Activated naive CD4-positive, alpha-beta T cell treated with anti-CD3 and anti-CD28 coated beads for 36 hours (primary cell): ENCODE data around the gene MAP6D1. TPM values are rescaled to one million over a fixed set of nuclear protein-coding genes. Genes with fewer than 3 reads are reported as not detected.
A peak's percentile ranks its signal among the peaks of the same experiment; 100 is the strongest.
"Not testable (repeated sequence)": the region's sequence is repeated elsewhere in the genome, so short reads cannot be mapped to it uniquely, and the experiment has no call there.

ENCODE experiments used
- CTCF ChIA-PET: fragments of 350-600 bp; sonication (Branson Sonifier 250); formaldehyde crosslinking; loops from one replicate; lab custom pipeline; 2021; ENCODE audit warnings: antibody characterized with exemption; lab: Charles Lee
- DNase-seq: peaks from one replicate; pipeline ENCODE4 v3.0.0-alpha.2; 2020
- H3K27ac Mint-ChIP-seq: one replicate; pipeline ENCODE4 v1.8.0; 2021; ENCODE audit warnings: mild to moderate bottlenecking, mixed read lengths
- H3K27me3 Mint-ChIP-seq: one replicate; pipeline ENCODE4 v1.8.0; 2021; ENCODE audit warnings: low read depth, mixed read lengths
- H3K36me3 Mint-ChIP-seq: one replicate; pipeline ENCODE4 v1.8.0; 2021; ENCODE audit warnings: low read depth, mixed read lengths
- H3K4me1 Mint-ChIP-seq: one replicate; pipeline ENCODE4 v1.8.0; 2021; ENCODE audit warnings: low read depth, mixed read lengths
- H3K4me3 Mint-ChIP-seq: one replicate; pipeline ENCODE4 v1.8.0; 2021; ENCODE audit warnings: mild to moderate bottlenecking, moderate library complexity, mixed read lengths
- H3K9me3 Mint-ChIP-seq: one replicate; pipeline ENCODE4 v1.8.0; 2021; ENCODE audit warnings: mixed read lengths
- intact Hi-C: fragments of 100-400 bp; cut with micrococcal nuclease; formaldehyde crosslinking; loops from one replicate; pipeline ENCODE4 v1.15.1; 2023
- total RNA-seq, 2 experiments: library from RNA; stranded (reverse); gene quantifications; one replicate each; pipeline ENCODE4 v1.2.3, GENCODE V29; 2021

MAP6D1 gene
- total RNA-seq, 2 experiments from 2014 or later, result 1.1 to 1.4 TPM

DNA sequence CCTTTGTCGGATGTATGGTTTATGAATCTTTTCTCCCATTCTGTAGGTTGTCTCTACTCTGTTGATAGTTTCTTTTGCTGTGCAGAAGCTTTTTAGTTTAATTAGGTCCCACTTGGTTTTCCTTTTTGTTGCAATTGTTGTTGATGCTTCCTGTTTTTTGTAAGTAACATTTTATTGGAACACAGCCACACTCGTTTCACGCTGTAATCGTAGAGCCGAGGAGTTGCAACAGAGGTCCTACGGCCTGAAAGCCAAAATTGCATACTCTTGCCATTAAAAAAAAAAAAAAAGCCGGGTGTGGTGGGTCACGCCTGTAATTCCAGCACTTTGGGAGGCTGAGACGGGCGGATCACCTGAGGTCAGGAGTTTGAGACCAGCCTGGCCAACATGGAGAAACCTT is 40.9 kb downstream of the MAP6D1 start:
- intact Hi-C loops, DNase-seq, CTCF ChIA-PET, H3K27ac Mint-ChIP-seq, H3K4me3 Mint-ChIP-seq, H3K27me3 Mint-ChIP-seq, H3K4me1 Mint-ChIP-seq, H3K9me3 Mint-ChIP-seq: not testable (repeated sequence)
- peaks cover 48% of the 10 kb centered on the region for H3K36me3 Mint-ChIP-seq

- intact Hi-C loops, result no loop called here
- no peak overlapping the region for H3K4me3 Mint-ChIP-seq
- no peak overlapping the region for H3K27ac Mint-ChIP-seq
- CTCF ChIA-PET, result interaction anchor here (1.2 kb wide), 1 partner anchor 14 kb away, joined by 3 read pairs; no protein-coding TSS in a partner anchor
- DNase-seq, result no peak
- H3K27me3 Mint-ChIP-seq, result no peaks in the 10 kb centered on the region
- H3K36me3 Mint-ChIP-seq, result peaks cover 50% of the 10 kb centered on the region
- no peaks in the 10 kb centered on the region for H3K4me1 Mint-ChIP-seq
- no peaks in the 10 kb centered on the region for H3K9me3 Mint-ChIP-seq
Observed at GRCh38 chr3:183782576-183783276, 42.7 kb downstream of the MAP6D1 start.

DNA sequence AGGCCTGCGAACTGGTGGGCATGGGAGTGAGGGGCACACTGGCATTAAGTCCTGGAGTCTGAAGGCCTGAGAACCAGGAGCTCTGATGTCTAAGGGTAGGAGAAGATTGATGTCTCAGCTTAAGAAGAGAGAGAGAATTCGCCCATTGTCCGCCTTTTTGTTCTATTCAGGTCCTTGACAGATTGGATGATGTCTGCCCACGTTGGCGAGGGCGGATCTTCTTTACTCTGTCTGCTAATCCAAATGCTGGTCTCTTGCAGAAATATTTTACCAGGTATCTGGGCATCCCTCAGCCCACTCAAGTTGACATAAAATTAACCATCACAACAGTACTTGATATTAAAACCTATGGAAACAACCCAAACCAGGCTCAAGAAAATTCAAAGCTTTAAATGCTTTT is 44.1 kb downstream of the MAP6D1 start:
- Mint-ChIP-seq H3K27ac (no peak overlapping the region), H3K36me3 (peaks cover 49% of the 10 kb centered on the region), H3K4me3 (no peak overlapping the region), H3K4me1 (no peaks in the 10 kb centered on the region), H3K9me3 (no peaks in the 10 kb centered on the region), H3K27me3 (no peaks in the 10 kb centered on the region)
- DNase-seq, result no peak
- CTCF ChIA-PET, result no interaction called here
- intact Hi-C loops, result no loop called here

DNA sequence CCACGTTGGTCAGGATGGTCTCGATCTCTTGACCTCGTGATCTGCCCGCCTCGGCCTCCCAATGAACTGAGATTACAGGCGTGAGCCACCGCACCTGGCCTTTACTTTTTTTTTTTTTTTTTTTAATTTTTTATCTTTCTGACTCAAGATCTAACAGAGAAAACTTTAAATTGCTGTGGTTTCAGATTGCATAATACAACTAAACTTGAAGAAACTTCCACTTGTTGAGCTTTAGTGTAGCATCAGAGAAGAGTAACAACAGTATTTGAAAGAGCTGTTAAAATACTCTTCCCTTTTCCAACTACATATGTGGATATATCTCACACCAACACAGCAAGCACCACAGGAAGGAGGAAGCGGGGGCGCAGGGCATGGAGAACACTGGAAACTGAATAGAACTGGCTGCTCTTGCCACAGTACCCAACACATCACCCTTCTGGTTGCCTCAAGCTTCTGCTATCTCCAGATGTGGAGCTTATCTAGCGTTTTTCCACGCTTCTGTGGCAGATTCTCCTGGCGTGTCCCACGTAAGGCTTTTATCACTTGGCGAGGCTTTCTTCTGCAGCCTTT is 45.4 kb downstream of the MAP6D1 start:
- no peaks in the 10 kb centered on the region for H3K4me1 Mint-ChIP-seq
- peaks cover 50% of the 10 kb centered on the region for H3K36me3 Mint-ChIP-seq
- no peak overlapping the region for H3K27ac Mint-ChIP-seq
- CTCF ChIA-PET, result interaction anchor here (1.1 to 1.4 kb wide), 3 partner anchors 13 to 187 kb away, joined by 3 to 7 read pairs (median 6); no protein-coding TSS in a partner anchor
- DNase-seq, result no peak
- H3K9me3 Mint-ChIP-seq, result no peaks in the 10 kb centered on the region
- no peaks in the 10 kb centered on the region for H3K27me3 Mint-ChIP-seq
- intact Hi-C loops, result no loop called here
- H3K4me3 Mint-ChIP-seq, result no peak overlapping the region

- no peaks in the 10 kb centered on the region for H3K27me3 Mint-ChIP-seq
- no peak for DNase-seq
- intact Hi-C loops, result no loop called here
- H3K9me3 Mint-ChIP-seq, result no peaks in the 10 kb centered on the region
- CTCF ChIA-PET, result no interaction called here
- H3K36me3 Mint-ChIP-seq, result peaks cover 58% of the 10 kb centered on the region
- no peak overlapping the region for H3K27ac Mint-ChIP-seq
- H3K4me1 Mint-ChIP-seq, result no peaks in the 10 kb centered on the region
- no peak overlapping the region for H3K4me3 Mint-ChIP-seq
Observed at GRCh38 chr3:183777016-183777618, 48.3 kb downstream of the MAP6D1 start.

DNA sequence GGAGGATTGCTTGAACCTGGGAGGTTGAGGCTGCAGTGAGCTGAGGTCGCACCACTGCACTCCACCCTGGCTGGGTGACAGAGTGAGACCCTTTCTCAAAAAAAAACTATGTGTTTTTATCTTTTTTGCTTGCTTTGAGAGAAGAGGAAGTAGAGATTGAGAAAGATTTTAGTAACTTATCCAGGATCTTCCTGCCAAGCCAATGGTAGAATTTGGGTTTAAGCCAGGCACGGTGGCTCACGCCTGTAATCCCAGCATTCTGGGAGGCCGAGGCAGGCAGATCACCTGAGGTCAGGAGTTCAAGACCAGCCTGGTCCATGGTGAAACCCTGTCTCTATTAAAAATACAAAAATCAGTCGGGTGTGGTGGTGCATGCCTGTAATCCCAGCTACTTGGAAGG is 48.9 kb downstream of the MAP6D1 start:
- H3K36me3 Mint-ChIP-seq, result peaks cover 57% of the 10 kb centered on the region
- intact Hi-C loops, H3K4me1 Mint-ChIP-seq, H3K4me3 Mint-ChIP-seq, H3K9me3 Mint-ChIP-seq, H3K27ac Mint-ChIP-seq, H3K27me3 Mint-ChIP-seq, DNase-seq: not testable (repeated sequence)
- CTCF ChIA-PET, result interaction anchor here (1.0 to 1.3 kb wide), 2 partner anchors 9 to 11 kb away, joined by 3 to 4 read pairs; no protein-coding TSS in a partner anchor

DNA sequence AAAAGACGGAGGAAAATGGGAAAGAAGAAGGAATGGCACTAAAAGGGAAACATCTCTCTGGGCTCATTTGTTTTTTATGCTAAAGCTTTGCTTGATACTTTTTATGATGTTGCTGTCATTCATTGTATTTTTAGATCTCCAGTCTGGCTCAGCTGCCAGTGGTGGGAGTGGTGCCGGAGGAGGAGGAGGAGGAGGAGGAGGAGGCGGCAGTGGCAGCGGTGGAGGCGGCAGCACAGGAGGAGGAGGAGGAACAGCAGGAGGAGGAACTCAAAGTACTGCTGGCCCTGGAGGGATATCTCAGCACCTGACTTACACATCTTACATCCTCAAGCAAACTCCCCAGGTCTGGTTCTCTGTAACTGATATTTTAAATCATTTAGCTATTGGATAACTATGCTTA is 49.6 kb downstream of the MAP6D1 start:
- no peaks in the 10 kb centered on the region for H3K4me1 Mint-ChIP-seq
- H3K27me3 Mint-ChIP-seq, result no peaks in the 10 kb centered on the region
- peak overlapping the region; percentile 0 for H3K27ac Mint-ChIP-seq
- peaks cover 55% of the 10 kb centered on the region for H3K36me3 Mint-ChIP-seq
- CTCF ChIA-PET, result interaction anchor here (1.0 to 1.3 kb wide), 2 partner anchors 9 to 10 kb away, joined by 3 to 4 read pairs; no protein-coding TSS in a partner anchor
- no peaks in the 10 kb centered on the region for H3K9me3 Mint-ChIP-seq
- H3K4me3 Mint-ChIP-seq, result no peak overlapping the region
- no peak for DNase-seq
- intact Hi-C loops, result no loop called here

- intact Hi-C loops, result no loop called here
- DNase-seq, result no peak
- Mint-ChIP-seq H3K4me1 (no peaks in the 10 kb centered on the region), H3K27me3 (no peaks in the 10 kb centered on the region), H3K36me3 (peaks cover 50% of the 10 kb centered on the region), H3K9me3 (no peaks in the 10 kb centered on the region), H3K4me3 (no peak overlapping the region), H3K27ac (no peak overlapping the region)
- CTCF ChIA-PET, result interaction anchor here (1.3 kb wide), 1 partner anchor 305 kb away, joined by 3 read pairs; no protein-coding TSS in a partner anchor
Observed at GRCh38 chr3:183774631-183775030, 50.7 kb downstream of the MAP6D1 start.

DNA sequence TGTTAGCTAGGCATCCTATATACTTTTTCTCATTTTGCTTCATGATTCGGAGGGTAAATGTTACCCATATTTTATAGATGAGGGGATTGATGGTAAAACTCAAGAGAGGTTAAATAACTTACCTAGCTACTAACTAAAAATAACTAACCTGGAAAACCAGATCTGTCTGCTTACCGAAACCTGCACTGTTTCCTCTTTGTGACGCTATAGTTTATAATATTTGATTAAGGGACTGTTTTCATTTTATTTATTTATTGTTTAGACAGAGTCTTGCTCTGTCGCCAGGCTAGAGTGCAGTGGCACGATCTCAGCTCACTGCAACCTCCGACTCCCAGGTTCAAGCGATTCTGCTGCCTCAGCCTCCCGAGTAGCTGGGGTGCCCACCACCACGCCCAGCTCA is 55.9 kb downstream of the MAP6D1 start:
- intact Hi-C loops, result loop anchor here (10.0 kb wide), 1 partner anchor 645 kb away; no protein-coding TSS in a partner anchor
- Mint-ChIP-seq H3K9me3 (no peaks in the 10 kb centered on the region), H3K27ac (no peak overlapping the region), H3K4me3 (no peak overlapping the region), H3K4me1 (peaks cover 11% of the 10 kb centered on the region), H3K27me3 (no peaks in the 10 kb centered on the region), H3K36me3 (peaks cover 24% of the 10 kb centered on the region)
- no peak for DNase-seq
- CTCF ChIA-PET, result interaction anchor here (0.9 to 1.1 kb wide), 3 partner anchors 14 to 300 kb away, joined by 3 to 4 read pairs (median 3); partner anchors contain the start of gene PARL

GRCh38 chr3:183768114-183768513 is 57.3 kb downstream of the MAP6D1 start:
- Mint-ChIP-seq H3K9me3 (no peaks in the 10 kb centered on the region), H3K4me1 (peaks cover 11% of the 10 kb centered on the region), H3K4me3 (no peak overlapping the region), H3K36me3 (peaks cover 17% of the 10 kb centered on the region), H3K27ac (no peak overlapping the region), H3K27me3 (no peaks in the 10 kb centered on the region)
- intact Hi-C loops, result loop anchor here (10.0 kb wide), 1 partner anchor 643 kb away; no protein-coding TSS in a partner anchor
- CTCF ChIA-PET, result interaction anchor here (1.9 kb wide), 1 partner anchor 300 kb away, joined by 16 read pairs; no protein-coding TSS in a partner anchor
- DNase-seq, result no peak

DNA sequence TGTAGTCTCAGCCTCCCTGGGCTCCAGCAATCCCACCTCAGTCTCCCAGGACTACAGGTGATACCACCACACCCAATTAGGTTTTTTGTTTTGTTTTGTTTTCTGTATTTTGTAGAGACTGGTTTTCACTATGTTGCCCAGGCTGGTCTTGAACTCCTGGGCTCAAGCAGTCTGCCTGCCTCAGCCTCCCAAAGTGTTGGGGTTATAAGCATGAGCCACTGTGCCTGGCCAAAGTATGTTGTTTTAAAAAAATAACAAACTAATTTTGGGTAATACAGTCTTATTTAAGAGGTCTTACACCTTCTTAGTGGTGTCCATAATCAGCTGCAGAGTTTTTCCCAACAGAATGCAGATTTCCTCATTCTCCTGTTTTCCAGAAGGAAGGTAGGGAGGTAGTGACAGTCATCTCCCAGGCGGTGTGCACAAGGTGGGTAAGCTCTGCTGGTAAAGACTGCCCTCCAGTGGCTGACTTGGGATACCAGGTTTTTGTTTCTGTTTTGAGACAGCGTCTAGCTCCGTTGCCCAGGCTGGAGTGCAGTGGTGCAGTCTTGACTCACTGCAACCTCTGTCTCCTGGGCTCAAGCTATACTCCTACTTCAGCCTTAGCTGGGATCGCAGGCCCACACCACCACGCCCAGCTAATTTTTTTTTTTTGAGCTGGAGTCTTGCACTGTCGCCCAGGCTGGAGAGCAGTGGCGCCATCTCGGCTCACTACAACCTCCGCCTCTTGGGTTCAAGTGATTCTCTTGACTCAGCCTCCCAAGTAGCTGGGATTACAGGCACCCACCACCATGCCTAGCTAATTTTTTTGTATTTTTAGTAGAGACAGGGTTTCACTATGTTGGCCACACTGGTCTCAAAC is 58.4 kb downstream of the MAP6D1 start:
- Mint-ChIP-seq H3K27ac (no peak overlapping the region), H3K9me3 (no peaks in the 10 kb centered on the region), H3K36me3 (peaks cover 18% of the 10 kb centered on the region), H3K4me3 (no peak overlapping the region), H3K4me1 (peaks cover 11% of the 10 kb centered on the region), H3K27me3 (no peaks in the 10 kb centered on the region)
- CTCF ChIA-PET, result interaction anchor here (0.6 to 1.9 kb wide), 40 partner anchors 8 to 462 kb away, joined by 3 to 16 read pairs (median 3); partner anchors contain the start of genes MCF2L2, PARL and YEATS2
- peak; percentile 89 for DNase-seq
- intact Hi-C loops, result loop anchor here (1.0 to 10.0 kb wide), 8 partner anchors 117 to 642 kb away; partner anchors contain the start of genes KLHL24, KLHL6 and PARL
